ENCODE data around the gene RXFP3. TPM values are rescaled to one million over a fixed set of nuclear protein-coding genes. Genes with fewer than 3 reads are reported as not detected.

The RXFP3 gene
- total RNA-seq, 4 donors from 2014 or later: not detected

GRCh38 chr5:33976307-33976706 lies 40.1 kb downstream of the RXFP3 start:
- no peak for TF ChIP-seq CTCF (IDR thresholded peaks at IDR 0.05)
- no peak for TF ChIP-seq POLR2A (IDR thresholded peaks at IDR 0.05)
- intact Hi-C loops (cut with DNase I; ENCODE audit: low total_unique reads): no loop called here
- WGBS, 2 donors: 36 to 38% methylated on average over 1 of the region's 1 CpG

GRCh38 chr5:33978306-33978705 lies 42.1 kb downstream of the RXFP3 start:
- no peak for TF ChIP-seq CTCF (IDR thresholded peaks at IDR 0.05)
- no peak for TF ChIP-seq POLR2A (IDR thresholded peaks at IDR 0.05)
- H3K4me3 ChIP-seq (ENCODE audit: low read depth, poor library complexity, severe bottlenecking): no peak overlapping the region
- intact Hi-C loops (cut with DNase I; ENCODE audit: low total_unique reads): no loop called here
- DNase-seq (ENCODE audit: low spot score in 2 of 2): no peak
- WGBS, 2 donors: 92 to 93% methylated on average over 1 of the region's 1 CpG

More at GRCh38 chr5:33976307-33976706, 40.1 kb downstream of the RXFP3 start:
- H3K4me3 ChIP-seq (ENCODE audit: low read depth, poor library complexity, severe bottlenecking): no peak overlapping the region
- no peak for DNase-seq (ENCODE audit: low spot score in 2 of 2)

- no peak for DNase-seq (ENCODE audit: low spot score in 2 of 2)
- WGBS, 2 donors: 90 to 95% methylated on average over 3 of the region's 3 CpGs
- intact Hi-C loops (cut with DNase I; ENCODE audit: low total_unique reads): no loop called here
- no peak overlapping the region for H3K4me3 ChIP-seq (ENCODE audit: low read depth, poor library complexity, severe bottlenecking)
- TF ChIP-seq CTCF (IDR thresholded peaks at IDR 0.05) (no peak), POLR2A (IDR thresholded peaks at IDR 0.05) (no peak)
Measured at GRCh38 chr5:33980030-33980429, 43.8 kb downstream of the RXFP3 start.

- intact Hi-C loops (cut with DNase I; ENCODE audit: low total_unique reads): no loop called here
- no peak overlapping the region for H3K4me3 ChIP-seq (ENCODE audit: low read depth, poor library complexity, severe bottlenecking)
- 73 to 77% methylated on average over 8 of the region's 8 CpGs for WGBS, 2 donors
- TF ChIP-seq POLR2A (IDR thresholded peaks at IDR 0.05) (no peak), CTCF (IDR thresholded peaks at IDR 0.05) (no peak)
- DNase-seq (ENCODE audit: low spot score in 2 of 2): no peak
Measured at GRCh38 chr5:33981408-33982162, 45.4 kb downstream of the RXFP3 start.

GRCh38 chr5:33984178-33984577 lies 48.0 kb downstream of the RXFP3 start:
- H3K4me3 ChIP-seq (ENCODE audit: low read depth, poor library complexity, severe bottlenecking): no peak overlapping the region
- no peak for DNase-seq (ENCODE audit: low spot score in 2 of 2)
- WGBS, 2 donors: 93 to 96% methylated on average over 12 to 15 of the region's 15 CpGs
- intact Hi-C loops (cut with DNase I; ENCODE audit: low total_unique reads): no loop called here
- TF ChIP-seq CTCF (IDR thresholded peaks at IDR 0.05): no peak
- TF ChIP-seq POLR2A (IDR thresholded peaks at IDR 0.05): no peak

- 58 to 64% methylated on average over 7 of the region's 7 CpGs for WGBS, 2 donors
- H3K4me3 ChIP-seq (ENCODE audit: low read depth, poor library complexity, severe bottlenecking): no peak within 1 kb of the TSS
- intact Hi-C loops (cut with DNase I; ENCODE audit: low total_unique reads): no loop called here
- DNase-seq (ENCODE audit: low spot score in 2 of 2): no peak
- TF ChIP-seq CTCF (IDR thresholded peaks at IDR 0.05) (no peak), POLR2A (IDR thresholded peaks at IDR 0.05) (no peak)
Measured at GRCh38 chr5:33984671-33985124, 48.5 kb downstream of the RXFP3 start, which contains the start of gene SLC45A2. TSS of gene SLC45A2 (minus strand) at chr5:33984693. CDS start at chr5:33984583, 110 bp downstream.

Data from lower leg skin (tissue), 4 donors.